GM12878 (cell line): ENCODE measurements around the gene ESR1. TPM values are rescaled to one million over a fixed set of nuclear protein-coding genes. Genes with fewer than 3 reads are reported as not detected.

ENCODE experiments used
- ATAC-seq: fragments of 200-7000 bp; cut with Tn5 transposase; 3 replicates; pipeline ENCODE4 v1.9.1; 2020; ENCODE audit warnings: mild to moderate bottlenecking, moderate library complexity
- BruUV-seq: library from RNA; stranded (reverse); fragments of 400-500 nt; replicated peaks from 2 replicates; lab custom pipeline; 2021; lab: Mats Ljungman, UMichigan
- CTCF ChIA-PET: fragments of 300-600 bp; sonication (Branson Sonifier 250); formaldehyde crosslinking; extraction: SDS; loops from one replicate; lab custom pipeline; 2021; ENCODE audit warnings: inconsistent platforms; lab: Yijun Ruan, JAX
- POLR2A ChIA-PET: fragments of 350-600 bp; formaldehyde crosslinking; extraction: SDS; loops from one replicate; lab custom pipeline; 2021; ENCODE audit warnings: inconsistent platforms; lab: Charles Lee
- RAD21 ChIA-PET: fragments of 300-600 bp; sonication (Branson Sonifier 250); formaldehyde crosslinking; loops from one replicate; lab custom pipeline; 2023; ENCODE audit warnings: antibody characterized with exemption; ENCODE audit not compliant: unreplicated experiment; lab: Charles Lee
- SMC1A ChIA-PET: fragments of 300-600 bp; sonication (Branson Sonifier 250); formaldehyde crosslinking; loops from one replicate; lab custom pipeline; 2023; ENCODE audit not compliant: unreplicated experiment, uncharacterized antibody; lab: Charles Lee
- DNase-seq: peaks from one replicate; pipeline ENCODE4 v3.0.0-alpha.2; 2011; ENCODE audit warnings: low read depth, low spot score
- FAIRE-seq: peaks from 3 replicates; lab custom pipeline; 2011; peaks lifted over from hg19 to GRCh38; lab: Jason Lieb, UNC
- H2AFZ ChIP-seq: 2 replicates; pipeline ENCODE4 v1.6.0; 2011; ENCODE audit warnings: low read depth, low read length, control low read depth; ENCODE audit not compliant: control insufficient read depth
- H3K27ac ChIP-seq: 2 replicates; pipeline ENCODE4 v1.5.1; 2011; ENCODE audit warnings: control low read depth; ENCODE audit not compliant: control insufficient read depth, insufficient read depth
- H3K27me3 ChIP-seq, 2 experiments: replicated peaks in 1 of 2; 2 replicates each; pipeline versions ENCODE4 v1.6.0 to v1.6.1; 2011; ENCODE audit warnings: low read length in 1 of 2; ENCODE audit not compliant: control insufficient read depth in 2 of 2, insufficient read depth in 2 of 2
- H3K36me3 ChIP-seq, 2 experiments: 2 replicates each; pipeline ENCODE4 v1.5.1; 2011; ENCODE audit warnings: low read length in 1 of 2; ENCODE audit not compliant: control insufficient read depth in 2 of 2, insufficient read depth in 2 of 2
- H3K4me1 ChIP-seq: 2 replicates; pipeline ENCODE4 v1.6.1; 2011; ENCODE audit warnings: mild to moderate bottlenecking, low read length, moderate library complexity, mixed read lengths; ENCODE audit not compliant: control insufficient read depth, insufficient read depth
- H3K4me2 ChIP-seq: 2 replicates; pipeline ENCODE4 v1.6.0; 2011; ENCODE audit warnings: control low read depth; ENCODE audit not compliant: control insufficient read depth, insufficient read depth
- H3K4me3 ChIP-seq: fragments of 200-600 bp; sonication (generic); 2 replicates; pipeline ENCODE4 v1.5.1; 2016
- H3K79me2 ChIP-seq: 2 replicates; pipeline ENCODE4 v1.6.0; 2011; ENCODE audit warnings: low read length; ENCODE audit not compliant: control insufficient read depth, insufficient read depth
- H3K9ac ChIP-seq: 2 replicates; pipeline ENCODE4 v1.8.0; 2011; ENCODE audit warnings: low read length, control low read depth, mixed read lengths; ENCODE audit not compliant: control insufficient read depth, insufficient read depth
- H3K9me3 ChIP-seq: replicated peaks from 3 replicates; pipeline ENCODE4 v1.5.1; 2011; ENCODE audit warnings: mild to moderate bottlenecking, low read length; ENCODE audit not compliant: control insufficient read depth, insufficient read depth
- H4K20me1 ChIP-seq: 2 replicates; pipeline ENCODE4 v1.6.0; 2011; ENCODE audit not compliant: control insufficient read depth, insufficient read depth
- HDAC2 ChIP-seq: fragments of 200-600 bp; sonication (generic); IDR thresholded peaks from 2 replicates; pipeline ENCODE4 v1.6.1; 2017
- IRF3 ChIP-seq: fragments of 450-650 bp; IDR thresholded peaks from 2 replicates; pipeline ENCODE4 v1.6.1; 2014; ENCODE audit warnings: mild to moderate bottlenecking
- POLR2AphosphoS5 ChIP-seq: IDR thresholded peaks from 2 replicates; pipeline ENCODE4 v1.6.1; 2011; ENCODE audit warnings: mild to moderate bottlenecking, low read length, inconsistent platforms
- RAD51 ChIP-seq: fragments of 450-650 bp; IDR thresholded peaks from 2 replicates; pipeline ENCODE4 v1.6.1; 2016; ENCODE audit warnings: moderate library complexity, mild to moderate bottlenecking, inconsistent platforms
- RFX5 ChIP-seq: IDR thresholded peaks from 2 replicates; pipeline ENCODE4 v1.6.1; 2011; ENCODE audit warnings: low read depth, low read length, improper control_type of control experiment
- RUNX3 ChIP-seq: IDR thresholded peaks from 2 replicates; pipeline ENCODE4 v1.6.1; 2012; ENCODE audit warnings: low read length, inconsistent platforms
- SPI1 ChIP-seq: IDR thresholded peaks from 2 replicates; pipeline ENCODE4 v1.6.1; 2011; ENCODE audit warnings: low read depth, mild to moderate bottlenecking, low read length, moderate library complexity, borderline replicate concordance; ENCODE audit not compliant: insufficient read depth
- TCF7 ChIP-seq: IDR thresholded peaks from 2 replicates; pipeline ENCODE4 v1.6.1; 2014; ENCODE audit warnings: antibody characterized with exemption, borderline replicate concordance
- YY1 ChIP-seq: IDR thresholded peaks from 2 replicates; pipeline ENCODE4 v1.6.1; 2011; ENCODE audit warnings: low read depth, mild to moderate bottlenecking, low read length
- ZBTB11 ChIP-seq: fragments of 450-650 bp; formaldehyde crosslinking; IDR thresholded peaks from 2 replicates; pipeline ENCODE4 v1.5.0; 2022; ENCODE audit warnings: mild to moderate bottlenecking, missing genetic modification characterization
- ZNF207 ChIP-seq: fragments of 450-650 bp; IDR thresholded peaks from 2 replicates; pipeline ENCODE4 v1.6.1; 2014; ENCODE audit warnings: antibody characterized with exemption, mild to moderate bottlenecking, borderline replicate concordance
- ZSCAN29 ChIP-seq: fragments of 450-650 bp; IDR thresholded peaks from 2 replicates; pipeline ENCODE4 v1.6.1; 2017; ENCODE audit warnings: mild to moderate bottlenecking, moderate library complexity
- WGBS: methylation state at CpG from one replicate; pipeline ENCODE4 v1.1.6; 2016; ENCODE audit warnings: low lambda C conversion rate; ENCODE audit not compliant: insufficient replicate concordance, insufficient coverage; ENCODE audit errors: missing lambda C conversion rate; 5-methylcytosine and 5-hydroxymethylcytosine counted together
- in situ Hi-C: fragments of 300-500 bp; cut with MboI; formaldehyde crosslinking; loops from 9 replicates; pipeline ENCODE4 v1.14.3; 2018; ENCODE audit warnings: mixed read lengths
- intact Hi-C: fragments of 100-400 bp; cut with micrococcal nuclease; formaldehyde crosslinking; loops from one replicate; pipeline ENCODE4 v1.14.2; 2022; ENCODE audit not compliant: unreplicated experiment
- polyA plus RNA-seq, 11 experiments: library from polyadenylated mRNA; depleted of rRNA in 4 of 11; unstranded in 6 of 11; stranded (reverse) in 5 of 11; fragments of >200 nt; fragmentation: Nextera tagmentation in 4 of 11; fragmentation: Illumina TruSeq in 1 of 11; extraction: Ambion mirVana in 4 of 11; extraction: Trizol in 1 of 11; gene quantifications; 1 replicate in 1 of 11; 2 replicates in 10 of 11; pipeline versions ENCODE4 v1.2.1 to v1.2.3, GENCODE V29; 2011 to 2016; ENCODE audit warnings: inconsistent platforms in 2 of 11, missing spikeins in 2 of 11, low read depth in 1 of 11
- total RNA-seq, 4 experiments: library from RNA; depleted of rRNA in 3 of 4; stranded (reverse); fragments of >200 nt in 3 of 4; fragmentation: Illumina TruSeq in 1 of 4; extraction: Trizol in 1 of 4; gene quantifications; 2 replicates each; pipeline versions ENCODE4 v1.2.1 to v1.2.3, GENCODE V29; 2013 to 2021
- TF ChIP-seq, protein P1 (sequence below): fragments of 450-650 bp; IDR thresholded peaks from 2 replicates; pipeline ENCODE4 v1.6.1; 2018; ENCODE audit warnings: borderline replicate concordance, mild to moderate bottlenecking; ENCODE audit not compliant: partially characterized antibody
- TF ChIP-seq, protein P2 (sequence below): IDR thresholded peaks from 2 replicates; pipeline ENCODE4 v1.6.1; 2011; ENCODE audit warnings: low read depth, mild to moderate bottlenecking, low read length, moderate library complexity, borderline replicate concordance; ENCODE audit errors: extremely low read depth

The ESR1 gene
- total and polyA plus RNA-seq, 10 of the 15 experiments (the other 5 are each of a cell fraction or from before 2014, with no cell fraction given) = 0.03 to 0.51 (median 0.21) TPM; not detected in 4

DNA sequence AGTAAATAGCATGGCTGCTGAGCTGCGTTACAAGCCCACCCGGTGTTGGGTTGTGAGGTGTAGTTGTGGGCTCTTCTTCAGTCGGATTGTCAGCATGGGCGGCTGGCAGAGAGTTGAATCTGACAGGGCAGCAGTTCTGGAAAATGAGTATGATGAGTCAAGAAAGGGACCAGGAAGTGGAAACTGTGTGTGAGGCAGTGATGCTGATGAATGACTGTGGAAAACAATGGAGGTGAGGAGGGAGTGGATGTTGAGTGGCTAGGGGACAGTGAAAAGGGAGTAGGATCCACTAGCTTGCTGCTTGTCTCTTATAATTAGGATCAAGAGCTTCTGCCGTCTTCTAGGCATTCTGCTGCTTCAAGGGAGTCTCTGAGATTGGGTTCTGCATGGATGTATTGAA, 154.3 kb downstream of the ESR1 start (continued):
- TF ChIP-seq IRF3 = no peak

GRCh38 chr6:151962246-151962846, 154.9 kb downstream of the ESR1 start:
- H2AFZ ChIP-seq = no peak overlapping the region
- ATAC-seq (peak; percentile 63), DNase-seq (no peak), FAIRE-seq (no peak)
- no peaks in the 10 kb centered on the region; a peak in 1 of 4 replicates for H3K27me3 ChIP-seq
- no peaks in the 10 kb centered on the region for H3K79me2 ChIP-seq
- intact Hi-C loops = no loop called here
- H3K4me2 ChIP-seq = no peak overlapping the region
- H3K27ac ChIP-seq = no peak overlapping the region
- no peak overlapping the region for H3K9ac ChIP-seq
- TF ChIP-seq ZNF207 (no peak), RAD51 (no peak), ZBTB11 (CRISPR knock-in tag) (no peak), SPI1 (no peak), TCF7 (peak; percentile 28; the same call in 1 of the 2 replicates), YY1 (no peak), RFX5 (no peak), RUNX3 (peak; percentile 76), ZSCAN29 (no peak), POLR2AphosphoS5 (no peak), HDAC2 (no peak)
- TF ChIP-seq, protein P1, sequence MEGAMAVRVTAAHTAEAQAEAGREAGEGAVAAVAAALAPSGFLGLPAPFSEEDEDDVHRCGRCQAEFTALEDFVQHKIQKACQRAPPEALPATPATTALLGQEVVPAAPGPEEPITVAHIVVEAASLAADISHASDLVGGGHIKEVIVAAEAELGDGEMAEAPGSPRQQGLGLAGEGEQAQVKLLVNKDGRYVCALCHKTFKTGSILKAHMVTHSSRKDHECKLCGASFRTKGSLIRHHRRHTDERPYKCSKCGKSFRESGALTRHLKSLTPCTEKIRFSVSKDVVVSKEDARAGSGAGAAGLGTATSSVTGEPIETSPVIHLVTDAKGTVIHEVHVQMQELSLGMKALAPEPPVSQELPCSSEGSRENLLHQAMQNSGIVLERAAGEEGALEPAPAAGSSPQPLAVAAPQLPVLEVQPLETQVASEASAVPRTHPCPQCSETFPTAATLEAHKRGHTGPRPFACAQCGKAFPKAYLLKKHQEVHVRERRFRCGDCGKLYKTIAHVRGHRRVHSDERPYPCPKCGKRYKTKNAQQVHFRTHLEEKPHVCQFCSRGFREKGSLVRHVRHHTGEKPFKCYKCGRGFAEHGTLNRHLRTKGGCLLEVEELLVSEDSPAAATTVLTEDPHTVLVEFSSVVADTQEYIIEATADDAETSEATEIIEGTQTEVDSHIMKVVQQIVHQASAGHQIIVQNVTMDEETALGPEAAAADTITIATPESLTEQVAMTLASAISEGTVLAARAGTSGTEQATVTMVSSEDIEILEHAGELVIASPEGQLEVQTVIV = no peak
- TF ChIP-seq, protein P2, sequence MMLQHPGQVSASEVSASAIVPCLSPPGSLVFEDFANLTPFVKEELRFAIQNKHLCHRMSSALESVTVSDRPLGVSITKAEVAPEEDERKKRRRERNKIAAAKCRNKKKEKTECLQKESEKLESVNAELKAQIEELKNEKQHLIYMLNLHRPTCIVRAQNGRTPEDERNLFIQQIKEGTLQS = no peak
- in situ Hi-C loops = no loop called here
- H4K20me1 ChIP-seq = no peaks in the 10 kb centered on the region
- CTCF ChIA-PET = no interaction called here
- no peak overlapping the region for H3K4me3 ChIP-seq
- no peaks in the 10 kb centered on the region for H3K4me1 ChIP-seq
- no peaks in the 10 kb centered on the region for H3K9me3 ChIP-seq
- no TSS peak for BruUV-seq
- no peaks in the 10 kb centered on the region for H3K36me3 ChIP-seq
- RAD21 ChIA-PET = no interaction called here
- 21% methylated on average over 5 of the region's 5 CpGs for WGBS
- POLR2A ChIA-PET = interaction anchor here (0.7 kb wide), 1 partner anchor 9 kb away, joined by 3 read pairs; no protein-coding TSS in a partner anchor
- SMC1A ChIA-PET = no interaction called here
